Epithelial cell of esophagus (primary cell): ENCODE data around the gene TRIP13.

Experiments used
- DNase-seq: peaks from one replicate; pipeline ENCODE4 v3.0.0; 2010; ENCODE audit warnings: low read depth
- H3K4me3 ChIP-seq: 2 replicates; pipeline ENCODE4 v1.5.1; 2011; ENCODE audit warnings: mild to moderate bottlenecking, low read length, control low read depth
- TF ChIP-seq, protein P1 (sequence below): IDR thresholded peaks from 2 replicates; pipeline ENCODE4 v1.5.1; 2011; ENCODE audit warnings: low read depth, mild to moderate bottlenecking, low read length, control low read depth, inconsistent platforms; ENCODE audit not compliant: insufficient read depth; ENCODE audit errors: missing control alignments

The TRIP13 gene

DNA sequence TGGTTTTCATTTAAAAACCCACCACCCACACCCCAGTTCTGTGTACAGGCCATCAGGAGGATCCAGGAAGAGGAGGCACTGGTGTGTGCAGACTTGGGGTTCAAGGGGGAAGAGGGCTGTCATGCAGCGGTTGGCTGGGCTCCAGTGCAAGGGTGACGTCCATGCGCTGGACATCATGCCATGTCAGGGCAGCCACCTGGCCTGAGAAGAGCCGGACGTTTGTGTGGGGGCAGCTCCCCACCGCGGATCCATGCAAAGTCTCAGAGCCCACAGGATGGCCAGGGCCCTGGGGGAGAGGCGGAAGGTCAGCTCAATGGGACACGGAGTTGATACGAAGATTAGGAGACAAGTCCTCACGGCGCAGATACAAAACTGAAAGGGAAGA lies 11.1 kb upstream of the TRIP13 start:
- DNase-seq: no peak
- H3K4me3 ChIP-seq: no peak overlapping the region
- TF ChIP-seq, protein P1, sequence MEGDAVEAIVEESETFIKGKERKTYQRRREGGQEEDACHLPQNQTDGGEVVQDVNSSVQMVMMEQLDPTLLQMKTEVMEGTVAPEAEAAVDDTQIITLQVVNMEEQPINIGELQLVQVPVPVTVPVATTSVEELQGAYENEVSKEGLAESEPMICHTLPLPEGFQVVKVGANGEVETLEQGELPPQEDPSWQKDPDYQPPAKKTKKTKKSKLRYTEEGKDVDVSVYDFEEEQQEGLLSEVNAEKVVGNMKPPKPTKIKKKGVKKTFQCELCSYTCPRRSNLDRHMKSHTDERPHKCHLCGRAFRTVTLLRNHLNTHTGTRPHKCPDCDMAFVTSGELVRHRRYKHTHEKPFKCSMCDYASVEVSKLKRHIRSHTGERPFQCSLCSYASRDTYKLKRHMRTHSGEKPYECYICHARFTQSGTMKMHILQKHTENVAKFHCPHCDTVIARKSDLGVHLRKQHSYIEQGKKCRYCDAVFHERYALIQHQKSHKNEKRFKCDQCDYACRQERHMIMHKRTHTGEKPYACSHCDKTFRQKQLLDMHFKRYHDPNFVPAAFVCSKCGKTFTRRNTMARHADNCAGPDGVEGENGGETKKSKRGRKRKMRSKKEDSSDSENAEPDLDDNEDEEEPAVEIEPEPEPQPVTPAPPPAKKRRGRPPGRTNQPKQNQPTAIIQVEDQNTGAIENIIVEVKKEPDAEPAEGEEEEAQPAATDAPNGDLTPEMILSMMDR: no peak

DNA sequence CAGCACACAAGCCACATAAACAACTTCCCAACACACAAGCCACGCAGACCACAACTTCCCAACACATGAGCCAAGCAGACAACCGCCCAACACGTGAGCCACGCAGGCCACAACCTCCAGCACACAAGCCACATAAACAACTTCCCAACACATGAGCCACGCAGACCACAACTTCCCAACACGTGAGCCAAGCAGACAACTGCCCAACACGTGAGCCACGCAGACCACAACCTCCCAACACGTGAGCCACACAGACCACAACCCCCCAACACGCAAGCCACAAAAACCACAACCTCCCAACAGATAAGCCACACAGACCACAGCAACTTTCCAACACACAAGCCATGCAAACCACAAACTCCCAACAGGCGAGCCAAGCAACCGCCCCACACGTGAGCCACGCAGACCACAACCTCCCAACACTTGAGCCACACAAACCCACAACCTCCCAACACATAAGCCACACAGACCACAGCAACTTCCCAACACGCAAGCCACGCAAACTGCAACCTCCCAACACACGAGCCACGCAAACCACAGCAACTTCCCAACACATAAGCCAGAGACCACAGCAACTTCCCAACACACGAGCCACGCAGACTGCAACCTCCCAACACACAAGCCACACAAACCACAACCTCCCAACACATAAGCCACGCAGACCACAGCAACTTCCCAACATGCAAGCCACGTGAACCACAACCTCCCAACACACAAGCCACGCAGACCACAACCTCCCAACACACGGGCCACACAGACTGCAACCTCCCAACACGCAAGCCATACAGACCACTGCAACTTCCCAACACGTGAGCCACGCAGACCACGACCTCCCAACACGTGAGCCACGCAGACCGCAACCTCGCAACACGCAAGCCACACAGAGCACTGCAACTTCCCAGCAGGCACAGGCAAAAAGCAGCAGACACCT lies 10.2 kb upstream of the TRIP13 start:
- H3K4me3 ChIP-seq: no peak overlapping the region
- no peak for DNase-seq
- TF ChIP-seq, protein P1: no peak

DNA sequence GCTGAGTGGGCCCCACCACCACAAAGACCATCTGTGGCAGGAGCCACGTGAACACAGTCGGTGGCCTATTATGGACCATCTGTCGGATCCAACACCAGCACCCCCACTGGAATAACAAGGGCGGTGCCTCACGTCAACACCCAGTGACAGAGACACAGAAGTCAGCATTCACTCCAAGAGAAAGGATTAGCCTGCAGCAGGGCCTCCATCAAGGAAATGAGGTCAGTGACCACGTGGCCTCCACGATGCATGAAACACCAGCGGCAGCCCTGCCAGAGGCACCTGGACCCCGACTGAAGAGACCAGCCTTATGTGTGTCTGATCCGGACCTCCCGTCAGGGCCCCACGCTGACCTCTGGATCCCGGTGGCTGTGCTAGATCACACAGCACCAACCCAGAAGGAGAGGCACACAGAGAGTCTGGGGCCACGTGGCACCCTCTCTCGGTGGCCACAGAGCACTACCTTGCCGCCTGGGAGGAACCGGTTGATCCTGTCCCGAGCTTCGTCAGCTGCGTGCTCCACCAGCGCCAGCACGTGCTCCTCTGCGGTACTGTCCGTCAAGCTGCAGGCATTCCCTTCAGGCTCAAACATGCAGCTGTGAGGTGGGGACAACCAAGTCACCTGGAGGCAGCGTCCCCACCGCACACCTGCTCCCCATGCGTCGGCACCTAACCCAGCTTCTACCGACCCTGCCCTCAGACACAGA lies 9.1 kb upstream of the TRIP13 start:
- no peak for DNase-seq
- TF ChIP-seq, protein P1: no peak
- H3K4me3 ChIP-seq: no peak overlapping the region

DNA sequence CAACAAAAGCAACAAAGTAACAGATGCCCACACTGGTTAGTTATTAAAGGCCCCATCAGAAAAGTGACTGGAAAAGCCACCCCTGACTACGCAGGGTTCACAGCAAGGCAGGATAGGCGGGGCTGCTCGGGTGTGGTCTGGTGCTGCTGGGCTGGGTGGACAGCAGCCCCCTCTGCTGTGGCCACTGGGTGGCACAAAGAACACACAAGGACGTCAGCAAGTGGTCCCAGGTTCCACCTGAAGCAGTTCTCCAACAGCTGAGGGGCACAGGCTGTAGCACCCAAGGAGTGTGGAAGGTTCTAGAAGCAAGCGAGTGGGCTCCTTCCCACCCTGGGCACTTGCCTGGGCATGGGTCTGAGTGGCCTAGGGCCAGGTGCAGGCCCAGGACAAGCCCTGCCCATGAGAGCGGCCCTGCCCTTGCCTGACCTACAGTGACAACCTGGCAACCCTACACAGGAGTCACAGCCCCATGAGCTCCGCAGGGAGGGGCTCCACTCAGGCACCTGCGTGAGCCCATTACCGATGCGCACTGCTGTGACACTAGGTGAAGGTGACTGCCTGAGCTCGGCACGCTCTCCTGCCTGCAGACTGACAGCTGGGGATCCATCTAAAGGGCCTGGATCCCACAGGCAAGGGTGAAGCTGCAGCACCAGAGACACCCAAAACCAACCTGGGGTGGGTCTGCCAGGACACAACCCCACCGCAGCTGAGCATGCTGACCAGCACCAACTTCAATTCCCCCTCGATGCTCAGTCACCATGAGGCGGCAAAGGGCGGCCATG lies 8.1 kb upstream of the TRIP13 start:
- TF ChIP-seq, protein P1: no peak
- no peak overlapping the region for H3K4me3 ChIP-seq
- DNase-seq: no peak

DNA sequence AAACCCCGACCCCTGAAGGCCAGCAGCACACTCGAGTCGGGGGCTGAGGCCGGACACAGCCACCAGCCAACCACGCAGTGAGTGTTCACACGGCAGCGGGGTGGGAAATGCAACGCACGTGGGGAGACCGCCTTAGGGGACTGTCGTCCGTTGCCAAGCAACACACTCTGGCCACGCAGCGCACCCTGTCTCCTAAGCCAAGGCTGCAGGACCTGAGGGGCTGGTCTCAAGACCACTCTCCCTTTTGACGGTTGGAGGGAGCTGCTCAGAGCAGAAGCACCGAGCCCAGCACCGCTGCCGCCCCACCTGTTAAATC lies 7.6 kb upstream of the TRIP13 start:
- no peak overlapping the region for H3K4me3 ChIP-seq
- TF ChIP-seq, protein P1: no peak
- no peak for DNase-seq

DNA sequence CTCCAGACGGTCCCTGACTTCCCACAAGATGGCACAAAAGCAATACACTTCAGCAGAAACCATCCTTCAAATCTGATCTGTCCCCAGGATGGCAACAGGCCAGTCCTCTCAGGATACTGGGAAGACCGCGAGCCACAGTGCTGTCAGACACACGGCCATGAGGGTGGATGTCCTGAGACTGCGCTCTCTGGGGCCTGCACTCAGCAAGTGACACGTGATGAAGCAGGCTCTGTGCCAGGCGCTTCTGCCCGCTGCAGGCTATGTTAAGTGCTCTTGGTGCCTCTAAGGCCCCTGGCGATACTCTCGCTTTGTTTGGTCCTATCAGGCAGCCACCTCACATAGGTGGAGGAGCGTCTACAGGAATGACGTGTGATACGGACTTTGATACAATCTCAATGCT lies 7.2 kb upstream of the TRIP13 start:
- H3K4me3 ChIP-seq: no peak overlapping the region
- TF ChIP-seq, protein P1: no peak
- no peak for DNase-seq
